Measurements from ENCODE around the gene PTGDS. TPM values are rescaled to one million over a fixed set of nuclear protein-coding genes. Genes with fewer than 3 reads are reported as not detected.
A peak's percentile ranks its signal among the peaks of the same experiment; 100 is the strongest.

The PTGDS gene
- total RNA-seq, 2 donors from 2014 or later = not detected

DNA sequence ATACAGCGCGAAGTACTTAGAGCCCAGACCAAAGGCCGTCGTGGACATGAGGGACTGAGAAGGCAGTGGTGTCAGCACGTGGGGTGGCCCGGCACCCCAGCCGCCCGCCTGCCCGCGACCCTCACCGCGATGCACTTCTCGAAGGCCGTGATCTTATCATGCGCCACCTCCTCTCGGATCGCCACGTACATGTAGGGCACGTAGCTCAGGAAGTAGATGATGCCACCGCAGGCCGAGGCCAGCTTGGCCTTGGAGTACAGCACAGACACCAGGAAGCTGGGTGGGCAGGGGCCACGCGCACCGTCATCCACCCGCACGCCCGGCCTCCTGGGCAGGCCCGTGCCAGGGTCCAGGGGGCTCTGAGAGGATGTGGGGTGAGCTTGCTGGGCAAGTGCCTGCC is 39.8 kb downstream of the PTGDS start:
- H3K36me3 Mint-ChIP-seq = no peaks in the 10 kb centered on the region
- no peak for DNase-seq (ENCODE audit: low spot score in 2 of 2)
- no peak overlapping the region for H3K27ac Mint-ChIP-seq
- ATAC-seq = no peak
- H3K9me3 Mint-ChIP-seq = no peaks in the 10 kb centered on the region

DNA sequence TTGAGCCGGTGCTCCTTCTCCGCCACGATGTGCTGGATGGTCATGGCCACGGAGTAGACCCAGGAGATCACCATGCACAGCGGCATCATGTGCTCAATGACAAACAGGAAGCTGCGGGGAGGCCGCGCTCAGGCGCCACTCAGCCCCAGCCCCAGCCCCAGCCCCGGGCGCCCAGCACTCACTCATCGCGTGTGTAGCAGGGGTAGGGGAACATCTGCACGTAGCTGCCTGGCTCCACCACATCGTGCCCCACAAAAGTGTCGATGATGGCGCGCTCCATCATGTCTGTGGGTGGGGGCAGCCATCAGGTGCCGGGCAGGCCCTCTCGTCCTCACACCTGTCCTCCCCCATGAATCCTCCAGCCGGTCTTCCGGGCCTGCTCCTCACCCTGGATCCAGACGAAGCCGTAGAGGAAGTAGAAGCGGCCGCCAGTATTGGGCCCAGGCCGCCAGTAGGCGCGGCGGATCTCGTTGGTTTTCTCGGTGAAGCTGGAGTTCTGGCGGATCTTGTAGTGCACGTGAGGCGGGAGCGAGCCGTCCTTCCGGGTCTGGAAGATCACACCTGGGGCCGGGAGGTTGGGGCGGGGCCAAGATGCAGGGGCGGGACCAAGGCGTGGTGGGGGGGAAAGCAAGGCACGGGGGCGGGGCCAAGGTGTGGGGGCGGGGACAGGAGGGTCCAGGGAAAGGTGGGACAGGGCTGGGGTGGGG is 40.6 kb downstream of the PTGDS start:
- DNase-seq (ENCODE audit: low spot score in 2 of 2) (no peak), ATAC-seq (no peak)
- no peak overlapping the region for H3K27ac Mint-ChIP-seq
- no peaks in the 10 kb centered on the region for H3K36me3 Mint-ChIP-seq
- no peaks in the 10 kb centered on the region for H3K9me3 Mint-ChIP-seq

DNA sequence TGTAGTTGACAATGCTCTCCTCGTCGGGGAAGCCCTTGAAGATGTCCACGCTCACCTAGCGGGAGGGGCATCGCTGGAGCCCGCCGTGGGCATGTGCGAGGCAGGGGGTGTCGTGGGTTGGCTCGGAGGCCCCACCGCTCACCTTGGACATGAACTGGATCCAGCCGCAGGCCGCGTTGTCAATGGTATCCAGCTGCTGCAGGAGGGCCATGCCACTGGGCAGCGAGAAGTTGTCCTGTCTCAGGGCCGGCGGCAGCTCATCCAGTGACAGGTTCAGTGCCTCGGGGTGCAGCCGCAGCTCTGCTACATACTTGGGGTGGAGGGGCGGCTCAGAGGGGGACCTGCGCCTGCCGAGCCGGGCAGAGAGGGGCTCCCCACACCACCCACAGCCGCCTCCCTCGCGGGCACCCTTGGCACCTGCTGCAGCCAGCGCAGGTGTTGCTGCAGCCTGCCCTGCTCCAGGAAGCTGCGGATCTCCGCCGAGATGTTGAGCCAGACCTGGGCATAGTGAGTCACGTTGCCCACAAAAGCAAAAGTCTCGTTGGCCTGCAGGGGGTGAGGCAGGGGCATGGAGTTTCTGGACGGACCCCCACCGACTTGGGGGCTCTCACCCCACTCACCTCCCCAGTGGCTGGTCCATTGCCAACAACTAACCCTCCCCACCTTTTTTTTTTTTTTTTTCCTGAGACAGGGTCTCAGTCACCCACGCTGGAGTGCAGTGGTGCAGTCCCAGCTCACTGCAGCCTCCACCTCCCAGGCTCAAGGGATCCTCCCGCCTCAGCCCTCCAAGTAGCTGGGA is 41.7 kb downstream of the PTGDS start:
- Mint-ChIP-seq H3K27ac (no peak overlapping the region), H3K9me3 (no peaks in the 10 kb centered on the region)
- DNase-seq (ENCODE audit: low spot score in 2 of 2) = no peak

DNA sequence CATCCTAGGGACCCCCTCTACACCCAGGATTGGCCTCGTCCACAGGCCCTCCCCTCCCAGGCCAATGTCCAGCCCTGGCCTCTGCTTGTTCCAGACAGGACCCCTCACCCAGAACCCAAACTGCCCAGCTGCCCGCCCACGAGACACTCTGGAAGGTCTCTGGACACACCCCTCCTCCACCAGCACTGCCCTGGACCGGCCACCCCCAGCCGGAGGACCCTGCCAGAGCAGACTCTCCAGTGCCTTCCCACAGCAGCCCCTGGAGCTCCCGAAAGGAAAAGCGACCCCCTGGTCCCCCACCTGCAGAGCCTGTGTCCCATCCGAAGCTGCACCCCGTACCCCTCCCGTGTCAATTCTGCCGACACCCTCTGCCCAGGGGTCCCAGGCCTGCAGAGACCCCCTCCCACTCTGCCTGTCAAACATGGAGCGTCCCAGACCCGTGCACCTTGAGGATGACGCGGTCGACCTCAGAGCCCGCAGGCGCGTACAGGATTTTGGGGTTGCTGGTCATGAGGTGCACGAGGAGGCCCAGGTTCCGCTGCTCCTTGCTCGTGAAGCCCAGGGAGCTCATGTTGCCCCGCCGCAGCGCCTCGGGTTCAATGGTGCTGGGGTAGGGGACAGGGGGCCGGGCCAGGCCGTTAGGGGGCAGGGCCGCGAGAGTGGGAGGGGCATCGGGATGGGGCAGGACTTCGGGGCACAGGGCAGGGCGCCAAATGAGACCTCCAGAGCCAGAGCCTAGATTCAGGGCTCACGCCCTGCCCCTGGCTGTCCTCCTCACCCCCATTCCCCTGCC is 42.8 kb downstream of the PTGDS start:
- Mint-ChIP-seq H3K9me3 (no peaks in the 10 kb centered on the region), H3K36me3 (no peaks in the 10 kb centered on the region), H3K27ac (no peak overlapping the region)
- DNase-seq (ENCODE audit: low spot score in 2 of 2) (no peak), ATAC-seq (no peak)

More for the DNA sequence above, 41.7 kb downstream of the PTGDS start:
- H3K36me3 Mint-ChIP-seq = no peaks in the 10 kb centered on the region
- ATAC-seq = no peak

DNA sequence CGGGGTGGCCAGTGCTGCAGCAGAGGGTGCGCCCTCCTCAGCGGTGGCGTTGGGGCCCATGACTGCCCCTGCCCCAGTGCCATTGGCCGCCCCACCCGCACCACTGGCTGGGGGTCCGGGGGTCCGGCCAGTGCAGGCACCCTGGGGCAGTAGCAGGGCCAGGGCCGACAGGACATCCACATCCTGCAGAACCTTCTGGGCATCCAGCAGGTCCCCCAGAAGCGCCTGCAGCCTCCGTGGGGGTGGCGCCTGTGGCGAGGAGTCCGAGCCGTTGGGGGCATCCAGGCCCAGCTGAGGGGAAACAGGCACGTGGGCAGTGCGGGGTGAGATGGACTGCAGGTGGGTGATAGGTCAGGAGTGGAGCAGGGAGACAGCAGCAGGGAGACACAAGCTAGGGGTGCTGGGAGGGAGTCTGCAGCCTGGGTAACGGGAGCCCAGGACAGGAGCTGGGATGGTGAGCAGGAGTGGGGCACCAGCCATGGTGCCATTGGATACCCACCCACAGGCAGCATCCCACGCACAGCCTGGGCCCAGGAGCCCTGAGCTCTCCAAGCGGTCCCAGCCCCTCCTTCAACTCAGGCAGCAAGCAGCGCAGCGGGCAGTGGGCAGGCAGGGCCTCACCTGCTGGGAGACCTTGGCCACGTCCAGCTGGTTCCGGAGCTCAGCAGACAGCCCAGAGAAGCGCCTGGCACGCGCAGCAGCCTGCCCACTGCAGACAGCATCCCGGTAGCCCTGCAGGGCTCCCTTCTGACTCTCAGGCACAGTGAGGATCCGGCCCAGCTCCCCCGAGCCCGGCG is 43.7 kb downstream of the PTGDS start:
- Mint-ChIP-seq H3K36me3 (no peaks in the 10 kb centered on the region), H3K27ac (no peak overlapping the region), H3K9me3 (no peaks in the 10 kb centered on the region)
- no peak for DNase-seq (ENCODE audit: low spot score in 2 of 2)
- no peak for ATAC-seq

DNA sequence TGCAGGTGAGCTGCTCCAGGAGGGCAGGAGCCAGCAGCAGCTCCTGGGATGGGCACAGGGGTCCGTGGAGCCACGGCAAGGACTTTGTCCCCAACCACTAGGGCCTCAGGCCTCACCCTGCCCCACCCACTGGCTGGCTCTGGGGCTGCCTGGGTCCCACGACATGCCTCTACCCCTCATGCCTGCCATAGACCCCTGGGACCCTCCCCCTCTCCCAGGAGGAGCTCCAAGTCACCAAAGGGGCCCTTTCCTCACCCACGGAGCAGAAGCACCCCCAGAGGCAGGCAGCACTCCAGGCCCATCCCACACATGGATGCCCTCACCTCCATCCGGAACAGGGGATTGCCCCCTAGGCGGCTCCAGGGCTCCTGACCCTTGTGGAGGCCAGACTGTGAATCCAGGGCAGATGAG is 44.3 kb downstream of the PTGDS start:
- no peak overlapping the region for H3K27ac Mint-ChIP-seq
- H3K36me3 Mint-ChIP-seq = no peaks in the 10 kb centered on the region
- DNase-seq (ENCODE audit: low spot score in 2 of 2) (no peak), ATAC-seq (peak in 1 of 2 donors; percentile 9)
- no peaks in the 10 kb centered on the region for H3K9me3 Mint-ChIP-seq

DNA sequence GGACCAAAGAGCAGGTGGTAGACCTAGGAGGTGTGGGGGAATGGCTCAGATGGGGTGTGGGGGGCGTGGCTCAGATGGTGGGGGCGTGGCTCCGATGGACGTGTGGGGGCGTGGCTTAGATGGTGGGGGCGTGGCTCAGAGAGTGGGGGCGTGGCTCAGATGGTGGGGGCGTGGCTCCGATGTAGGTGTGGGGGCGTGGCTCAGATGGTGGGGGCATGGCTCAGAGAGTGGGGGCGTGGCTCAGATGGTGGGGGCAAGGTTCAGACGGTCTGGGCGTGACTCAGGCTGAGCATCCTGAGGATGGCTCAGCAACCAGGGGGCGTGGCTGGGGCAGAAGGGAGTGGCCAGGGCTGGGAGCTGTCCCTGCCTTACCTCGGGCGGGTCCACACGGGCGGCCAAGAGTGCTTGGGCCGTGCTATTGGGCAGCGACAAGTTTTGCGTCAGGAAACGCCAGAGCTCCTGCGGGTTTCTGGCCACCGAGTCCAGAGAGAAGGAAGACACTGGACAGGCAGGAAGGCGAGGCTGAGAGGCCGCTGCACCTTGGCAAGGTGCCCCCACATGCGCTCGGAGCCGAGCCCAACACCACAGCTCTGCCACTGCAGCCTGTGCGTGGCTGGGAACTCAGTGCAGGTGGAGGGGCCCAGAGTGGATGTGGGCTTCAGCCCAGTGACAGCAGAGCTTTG is 44.8 kb downstream of the PTGDS start:
- no peaks in the 10 kb centered on the region for H3K9me3 Mint-ChIP-seq
- H3K36me3 Mint-ChIP-seq = no peaks in the 10 kb centered on the region
- no peak overlapping the region for H3K27ac Mint-ChIP-seq
- peak; percentile 52 to 93 for ATAC-seq
- peak in 1 of 2 donors; percentile 79 for DNase-seq (ENCODE audit: low spot score in 2 of 2)

DNA sequence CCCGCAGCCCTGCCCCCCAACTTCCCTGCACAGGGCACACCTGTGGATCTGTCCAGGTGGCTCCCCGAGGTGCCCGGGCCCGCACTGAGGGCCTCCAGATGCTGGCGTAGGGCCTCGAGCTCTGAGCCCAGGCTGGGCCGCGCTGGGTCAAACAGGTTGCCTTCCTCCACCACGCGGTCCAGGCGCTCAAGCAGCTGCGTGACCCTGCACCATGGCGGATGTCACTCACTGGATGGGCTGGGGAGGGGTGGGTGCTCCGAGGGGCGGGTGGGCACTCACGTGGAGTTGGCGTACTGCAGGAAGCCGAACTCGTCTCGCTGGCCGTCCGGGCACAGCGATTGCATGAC is 45.3 kb downstream of the PTGDS start:
- DNase-seq (ENCODE audit: low spot score in 2 of 2) (no peak), ATAC-seq (no peak)
- H3K9me3 Mint-ChIP-seq = no peaks in the 10 kb centered on the region
- H3K27ac Mint-ChIP-seq = no peak overlapping the region
- H3K36me3 Mint-ChIP-seq = no peaks in the 10 kb centered on the region

DNA sequence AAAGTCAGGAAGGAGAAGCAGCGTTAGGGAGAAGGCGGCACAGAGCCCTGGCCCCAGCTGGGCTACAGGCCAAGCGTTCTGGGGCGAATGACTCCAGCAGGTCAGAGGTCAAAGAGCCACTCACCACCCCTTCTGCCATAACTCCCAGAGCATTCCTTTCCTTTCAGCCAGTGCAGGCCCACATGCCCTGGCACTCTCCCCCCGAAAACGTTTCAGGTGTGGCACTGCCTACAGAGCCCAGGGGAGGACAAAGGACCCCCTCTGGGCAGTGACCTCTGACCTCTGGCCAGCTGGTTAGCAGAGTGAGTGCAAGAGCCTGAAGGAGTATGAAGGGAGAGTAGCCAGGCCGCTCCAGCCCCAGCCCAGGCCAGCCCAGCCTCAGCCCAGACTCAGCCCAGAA is 45.9 kb downstream of the PTGDS start:
- Mint-ChIP-seq H3K27ac (no peak overlapping the region), H3K36me3 (no peaks in the 10 kb centered on the region)
- ATAC-seq = no peak

DNA sequence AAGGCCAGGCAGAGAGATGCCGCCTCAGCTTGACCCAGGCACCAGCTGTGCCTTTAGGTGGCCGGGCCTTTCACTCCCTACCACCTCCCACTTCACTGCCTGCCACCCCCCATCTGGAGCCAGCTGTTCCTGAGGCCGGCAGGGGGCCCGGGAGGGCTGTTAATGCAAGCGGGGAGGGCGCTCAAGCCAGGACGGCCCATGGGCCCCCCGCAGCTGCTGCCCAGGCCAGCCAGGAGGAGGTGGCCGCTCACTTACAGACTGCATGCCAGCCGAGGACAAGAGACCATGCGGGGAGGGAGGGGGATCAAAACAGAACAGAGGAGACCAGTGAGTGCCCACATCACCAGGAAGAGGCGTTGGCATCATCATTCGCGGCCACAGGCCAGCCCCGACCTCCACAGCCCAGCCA is 46.3 kb downstream of the PTGDS start:
- ATAC-seq (no peak), DNase-seq (ENCODE audit: low spot score in 2 of 2) (no peak)
- no peak overlapping the region for H3K27ac Mint-ChIP-seq
- no peaks in the 10 kb centered on the region for H3K36me3 Mint-ChIP-seq
- no peaks in the 10 kb centered on the region for H3K9me3 Mint-ChIP-seq

More for the DNA sequence above, 45.9 kb downstream of the PTGDS start:
- DNase-seq (ENCODE audit: low spot score in 2 of 2) = no peak
- no peaks in the 10 kb centered on the region for H3K9me3 Mint-ChIP-seq

DNA sequence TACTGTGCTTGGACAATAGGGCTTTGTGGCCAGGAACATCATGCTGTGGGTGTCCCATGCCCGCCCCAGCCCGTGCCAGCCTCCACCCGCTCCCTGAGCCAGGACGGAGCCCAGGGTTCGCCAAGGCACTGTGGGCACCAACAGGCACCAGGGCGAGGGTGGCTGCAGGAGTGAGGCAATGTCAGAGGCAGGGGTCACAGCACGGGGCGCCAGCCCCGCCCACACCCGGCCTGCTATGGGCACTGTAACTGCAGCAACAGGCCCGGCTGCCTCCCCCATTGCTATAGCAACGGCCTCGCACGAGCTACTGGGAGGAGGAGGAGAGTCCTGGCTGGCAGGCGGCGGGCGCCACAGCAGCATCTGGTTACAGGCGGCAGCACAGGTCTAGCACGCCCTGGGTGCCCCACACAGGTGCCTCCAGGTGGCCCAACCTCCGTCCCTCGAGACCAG is 48.2 kb downstream of the PTGDS start:
- ATAC-seq (no peak), DNase-seq (ENCODE audit: low spot score in 2 of 2) (no peak)
- Mint-ChIP-seq H3K36me3 (no peaks in the 10 kb centered on the region), H3K9me3 (no peaks in the 10 kb centered on the region), H3K27ac (no peak overlapping the region)

DNA sequence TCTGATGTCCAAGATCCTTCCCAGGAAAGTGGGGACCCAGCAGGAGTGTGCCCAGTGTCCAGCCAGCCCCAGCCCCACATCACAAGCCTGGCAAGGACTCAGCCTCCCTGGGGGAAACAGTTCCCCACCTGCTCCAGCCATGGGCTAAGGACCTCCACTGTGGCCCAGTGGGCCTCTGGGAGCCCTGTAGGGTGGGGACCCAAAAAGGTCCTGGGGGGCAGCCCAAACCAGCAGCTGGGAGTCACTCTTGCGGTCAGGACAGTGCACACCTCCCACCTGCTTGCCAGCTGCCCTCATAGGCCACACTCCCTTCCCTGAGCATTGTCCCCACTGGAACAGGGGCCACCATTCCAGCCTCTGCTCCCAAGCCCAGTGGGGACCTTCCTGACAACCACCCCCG is 49.1 kb downstream of the PTGDS start:
- H3K27ac Mint-ChIP-seq = no peak overlapping the region
- ATAC-seq (no peak), DNase-seq (ENCODE audit: low spot score in 2 of 2) (no peak)
- H3K36me3 Mint-ChIP-seq = no peaks in the 10 kb centered on the region
- H3K9me3 Mint-ChIP-seq = no peaks in the 10 kb centered on the region

DNA sequence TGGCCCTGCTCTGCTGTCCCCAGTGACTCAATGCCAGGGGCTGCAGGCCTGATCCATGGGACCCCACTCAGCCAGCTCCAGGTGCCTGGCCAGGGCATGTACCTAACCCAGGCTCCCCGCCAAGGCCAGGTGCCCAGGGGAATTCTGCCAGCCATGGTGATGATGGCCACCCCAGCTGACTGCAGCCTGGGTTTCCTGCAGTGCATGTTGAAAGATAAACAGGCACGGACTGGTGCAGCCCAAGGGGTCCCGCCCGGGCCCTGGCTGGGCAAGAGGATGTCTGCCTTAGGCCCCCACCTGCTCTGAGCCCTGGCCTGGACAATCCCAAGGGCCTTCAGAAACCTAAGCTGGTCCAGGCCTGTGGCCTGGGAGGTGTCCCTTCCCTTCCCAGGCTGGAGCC is 49.5 kb downstream of the PTGDS start:
- no peak for DNase-seq (ENCODE audit: low spot score in 2 of 2)
- H3K27ac Mint-ChIP-seq = no peak overlapping the region
- no peaks in the 10 kb centered on the region for H3K36me3 Mint-ChIP-seq
- no peak for ATAC-seq
- no peaks in the 10 kb centered on the region for H3K9me3 Mint-ChIP-seq

DNA sequence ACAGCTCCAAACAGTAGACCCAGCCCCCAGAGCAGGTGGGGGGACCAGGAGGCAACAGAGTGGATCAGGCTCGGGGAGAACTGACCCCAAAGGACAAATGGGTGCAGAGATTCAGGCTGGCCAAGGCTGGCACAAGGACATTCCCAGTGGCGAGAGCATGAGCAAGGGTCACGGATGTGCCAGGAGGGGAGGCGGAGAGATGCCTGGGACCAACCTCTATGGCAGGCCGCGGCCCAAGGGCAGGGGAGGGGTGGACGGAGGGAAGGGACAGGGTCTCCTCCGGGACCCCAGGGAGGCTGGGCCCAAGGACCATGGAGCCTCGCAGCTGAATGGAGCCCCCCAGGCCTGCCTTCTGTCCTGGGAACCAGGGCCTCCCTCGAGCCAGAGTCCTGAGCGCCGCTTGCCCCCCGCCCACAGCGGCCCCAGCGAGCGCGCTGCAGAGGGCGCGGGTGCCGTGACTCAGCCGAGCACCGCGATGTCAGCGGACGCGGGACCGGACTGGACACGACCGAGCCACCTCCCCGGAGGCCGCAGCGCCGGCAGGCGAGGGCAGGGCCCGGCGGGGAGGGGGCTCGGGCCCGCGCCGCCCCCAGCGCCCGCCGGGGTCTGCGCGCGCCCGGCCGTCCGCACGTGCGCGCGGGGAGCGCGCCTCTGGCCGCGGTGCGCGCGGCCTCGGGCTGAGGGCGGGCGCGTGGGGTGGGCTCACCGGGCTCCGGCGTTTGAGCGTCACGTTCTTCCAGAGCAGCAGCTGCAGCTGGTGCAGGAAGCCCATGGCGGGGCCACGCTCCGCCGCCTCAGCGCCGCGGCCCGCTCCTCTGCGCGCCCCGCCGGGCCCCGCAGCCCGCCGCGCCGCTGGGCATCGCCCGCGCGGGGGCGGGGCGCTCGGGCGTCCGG is 50.3 kb downstream of the PTGDS start, which contains the start of gene ABCA2:
ABCA2 (minus strand) TSS at position 869 of the 894 bp plus-strand sequence; CDS start at position 772, 97 bp downstream.
- no peak for ATAC-seq
- H3K36me3 Mint-ChIP-seq = no peaks in the 10 kb centered on the region
- peak within 1 kb of the TSS in 1 of 2 donors; percentile 88 for H3K27ac Mint-ChIP-seq
- DNase-seq (ENCODE audit: low spot score in 2 of 2) = no peak
- H3K9me3 Mint-ChIP-seq = no peaks in the 10 kb centered on the region

All from activated naive CD4-positive, alpha-beta T cell treated with anti-CD3 and anti-CD28 coated beads, Interleukin-2, amount 50 U/mL, for 72 hours (primary cell).